SK-N-MC (cell line): Measurements from ENCODE around the gene HAGHL.

Source experiments
- DNase-seq: peaks from one replicate; pipeline ENCODE4 v3.0.0-alpha.2; 2011; ENCODE audit warnings: low read depth, low spot score
- H3K27ac ChIP-seq: fragments of 200-600 bp; sonication (generic); 2 replicates; pipeline ENCODE4 v1.5.1; 2016; ENCODE audit warnings: mixed run types
- H3K36me3 ChIP-seq: fragments of 200-600 bp; sonication (generic); 2 replicates; pipeline ENCODE4 v1.6.1; 2017; ENCODE audit warnings: antibody characterized with exemption, low read length, mixed read lengths; ENCODE audit not compliant: insufficient read depth
- H3K4me3 ChIP-seq: fragments of 200-600 bp; sonication (generic); 2 replicates; pipeline ENCODE4 v1.5.1; 2016
- H3K9ac ChIP-seq: fragments of 200-600 bp; sonication (generic); 2 replicates; pipeline ENCODE4 v1.8.0; 2017; ENCODE audit warnings: mixed run types, mixed read lengths; ENCODE audit not compliant: insufficient read length
- H3K9me3 ChIP-seq: fragments of 200-600 bp; sonication (generic); 2 replicates; pipeline ENCODE4 v1.6.1; 2017; ENCODE audit warnings: low read depth, mild to moderate bottlenecking, antibody characterized with exemption, low read length, moderate library complexity, mixed read lengths
- EZH2 ChIP-seq: fragments of 200-600 bp; sonication (generic); IDR thresholded peaks from one replicate; pipeline ENCODE4 v1.6.1; 2017; ENCODE audit warnings: antibody characterized with exemption
- FOXP2 ChIP-seq: optimal IDR thresholded peaks from 2 replicates; pipeline ENCODE3; 2011; ENCODE audit warnings: mild to moderate bottlenecking, moderate library complexity; ENCODE audit not compliant: insufficient read depth; ENCODE audit errors: extremely low read length, control extremely low read depth
- POLR2AphosphoS5 ChIP-seq: IDR thresholded peaks from 2 replicates; pipeline ENCODE4 v1.6.1; 2012; ENCODE audit warnings: mild to moderate bottlenecking, low read depth, low read length, borderline replicate concordance

The HAGHL gene

DNA sequence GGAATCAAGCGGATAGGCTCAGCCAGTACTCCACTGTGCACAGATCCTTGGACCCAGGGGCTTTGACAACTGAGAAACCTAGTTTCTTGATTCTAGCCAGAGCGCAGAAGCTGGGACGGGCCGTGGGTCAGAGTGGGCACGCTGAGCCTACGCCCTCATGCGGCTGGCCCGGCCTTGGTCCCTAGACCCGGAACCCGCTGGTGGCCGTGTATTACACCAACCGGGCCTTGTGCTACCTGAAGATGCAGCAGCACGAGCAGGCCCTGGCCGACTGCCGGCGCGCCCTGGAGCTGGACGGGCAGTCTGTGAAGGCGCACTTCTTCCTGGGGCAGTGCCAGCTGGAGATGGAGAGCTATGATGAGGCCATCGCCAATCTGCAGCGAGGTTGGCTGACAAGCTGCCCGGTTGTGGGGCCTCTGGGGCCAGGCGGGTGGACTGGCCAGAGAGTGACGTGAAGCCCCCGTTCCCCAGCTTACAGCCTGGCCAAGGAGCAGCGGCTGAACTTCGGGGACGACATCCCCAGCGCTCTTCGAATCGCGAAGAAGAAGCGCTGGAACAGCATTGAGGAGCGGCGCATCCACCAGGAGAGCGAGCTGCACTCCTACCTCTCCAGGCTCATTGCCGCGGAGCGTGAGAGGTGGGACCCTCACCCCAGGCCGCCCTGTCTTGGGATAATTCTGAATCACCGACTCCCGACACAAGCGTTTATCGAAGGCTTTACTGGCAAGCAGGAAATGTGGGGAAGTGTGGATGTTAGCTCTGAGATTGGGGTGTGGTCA is 45.8 kb upstream of the HAGHL start:
- no peak for TF ChIP-seq POLR2AphosphoS5
- TF ChIP-seq EZH2 = no peak
- no peak for TF ChIP-seq FOXP2
- no peaks in the 10 kb centered on the region for H3K9me3 ChIP-seq
- peaks cover 22% of the 10 kb centered on the region for H3K36me3 ChIP-seq
- peak overlapping the region; percentile 91 for H3K4me3 ChIP-seq
- DNase-seq = no peak
- peak overlapping the region; percentile 91 for H3K9ac ChIP-seq
- peak overlapping the region; percentile 75 for H3K27ac ChIP-seq

DNA sequence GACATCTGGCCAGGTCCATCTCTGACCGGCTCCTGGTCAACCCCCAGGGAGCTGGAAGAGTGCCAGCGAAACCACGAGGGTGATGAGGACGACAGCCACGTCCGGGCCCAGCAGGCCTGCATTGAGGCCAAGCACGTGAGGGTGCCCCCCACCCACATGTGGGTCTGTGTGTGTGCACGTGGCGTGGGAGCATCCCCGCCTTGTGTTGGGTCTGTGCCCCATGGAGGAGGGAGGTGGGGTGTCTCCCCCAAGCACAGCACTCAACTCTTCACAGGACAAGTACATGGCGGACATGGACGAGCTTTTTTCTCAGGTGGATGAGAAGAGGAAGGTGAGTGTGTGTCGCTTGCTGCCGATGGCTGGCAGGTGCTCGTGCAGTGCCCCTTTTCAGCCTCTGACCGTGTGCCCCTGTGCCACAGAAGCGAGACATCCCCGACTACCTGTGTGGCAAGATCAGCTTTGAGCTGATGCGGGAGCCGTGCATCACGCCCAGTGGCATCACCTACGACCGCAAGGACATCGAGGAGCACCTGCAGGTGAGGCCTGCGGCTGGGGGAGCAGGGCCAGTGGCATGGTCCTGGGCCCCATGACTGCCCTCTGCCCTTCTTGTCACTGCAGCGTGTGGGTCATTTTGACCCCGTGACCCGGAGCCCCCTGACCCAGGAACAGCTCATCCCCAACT is 45.0 kb upstream of the HAGHL start:
- peaks cover 22% of the 10 kb centered on the region for H3K36me3 ChIP-seq
- H3K9ac ChIP-seq = peak overlapping the region; percentile 91
- TF ChIP-seq POLR2AphosphoS5 (peak; percentile 60), FOXP2 (no peak)
- H3K27ac ChIP-seq = no peak overlapping the region
- peak overlapping the region; percentile 91 for H3K4me3 ChIP-seq
- no peaks in the 10 kb centered on the region for H3K9me3 ChIP-seq
- DNase-seq = no peak

GRCh38 chr16:682493-683395 is 44.2 kb upstream of the HAGHL start:
- no peak overlapping the region for H3K9ac ChIP-seq
- H3K4me3 ChIP-seq = peak overlapping the region; percentile 88
- no peak overlapping the region for H3K27ac ChIP-seq
- peaks cover 22% of the 10 kb centered on the region for H3K36me3 ChIP-seq
- TF ChIP-seq EZH2 (no peak), POLR2AphosphoS5 (peak; percentile 54; the same call in 1 of the 2 replicates), FOXP2 (no peak)
- DNase-seq = no peak
- no peaks in the 10 kb centered on the region for H3K9me3 ChIP-seq

- DNase-seq = no peak
- TF ChIP-seq FOXP2 = no peak
- TF ChIP-seq POLR2AphosphoS5 = no peak
- TF ChIP-seq EZH2 = no peak
- peak overlapping the region; percentile 82 for H3K9ac ChIP-seq
- H3K9me3 ChIP-seq = no peaks in the 10 kb centered on the region
- H3K36me3 ChIP-seq = peaks cover 22% of the 10 kb centered on the region
- peak overlapping the region; percentile 88 for H3K4me3 ChIP-seq
- peak overlapping the region; percentile 50; the same call in 1 of the 2 replicates for H3K27ac ChIP-seq
Measured at GRCh38 chr16:683396-684070, 43.4 kb upstream of the HAGHL start.

- H3K9me3 ChIP-seq = no peaks in the 10 kb centered on the region
- peak within 1 kb of the TSS; percentile 82 for H3K9ac ChIP-seq
- H3K36me3 ChIP-seq = peaks cover 22% of the 10 kb centered on the region
Measured at GRCh38 chr16:684071-684794, 42.7 kb upstream of the HAGHL start, which contains the start of gene JMJD8. JMJD8 (minus strand) TSS chr16:684334; CDS start chr16:684319, 15 bp downstream.

DNA sequence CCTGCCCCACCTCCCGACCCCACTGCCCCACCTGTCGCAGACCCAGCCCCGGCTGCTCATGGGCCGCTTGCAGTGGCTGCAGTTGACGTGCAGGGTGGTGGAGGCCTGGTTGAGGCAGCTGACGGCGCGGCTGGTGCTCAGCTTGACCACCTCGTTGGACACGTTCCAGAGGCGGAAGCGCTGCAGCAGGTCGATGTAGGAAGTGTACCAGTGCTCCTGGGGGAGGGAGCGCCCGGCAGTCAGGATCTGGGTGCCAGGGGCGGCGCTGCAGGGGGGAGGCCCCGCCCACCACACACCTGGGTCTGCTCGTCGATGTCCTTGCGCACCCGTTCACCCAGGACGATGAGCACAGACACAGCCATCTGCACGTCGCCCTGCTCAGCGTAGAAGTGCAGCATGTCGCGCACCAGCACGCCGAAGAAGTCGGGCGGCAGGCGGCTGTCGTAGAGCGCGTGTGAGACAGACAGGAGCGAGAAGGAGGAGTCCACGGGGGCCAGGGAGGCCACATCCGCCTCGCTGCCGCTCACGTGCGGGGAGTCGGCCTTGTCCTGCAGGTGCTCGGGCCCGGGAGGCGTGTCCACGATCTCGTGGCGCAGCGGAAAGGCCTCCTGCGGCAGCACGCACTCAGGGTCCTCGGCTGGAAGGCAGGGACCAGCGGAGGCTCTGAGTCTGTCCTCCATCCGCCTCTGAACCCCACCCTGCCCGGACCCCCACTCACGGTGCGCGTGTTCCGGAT is 41.8 kb upstream of the HAGHL start:
- Histone ChIP-seq H3K9ac (no peak overlapping the region), H3K36me3 (peaks cover 22% of the 10 kb centered on the region), H3K9me3 (no peaks in the 10 kb centered on the region), H3K27ac (no peak overlapping the region), H3K4me3 (no peak overlapping the region)
- no peak for DNase-seq
- no peak for TF ChIP-seq FOXP2

More at GRCh38 chr16:684071-684794, 42.7 kb upstream of the HAGHL start, which contains the start of gene JMJD8:
- peak within 1 kb of the TSS; percentile 88 for H3K4me3 ChIP-seq
- peak; percentile 51 for DNase-seq
- TF ChIP-seq EZH2 (no peak), FOXP2 (no peak), POLR2AphosphoS5 (peak; percentile 93)
- H3K27ac ChIP-seq = peak within 1 kb of the TSS; percentile 50

GRCh38 chr16:685967-686366 is 40.9 kb upstream of the HAGHL start:
- Histone ChIP-seq H3K27ac (no peak overlapping the region), H3K9ac (no peak overlapping the region), H3K4me3 (no peak overlapping the region), H3K36me3 (peaks cover 22% of the 10 kb centered on the region), H3K9me3 (no peaks in the 10 kb centered on the region)
- no peak for DNase-seq
- TF ChIP-seq EZH2 = no peak
- TF ChIP-seq FOXP2 = no peak
- no peak for TF ChIP-seq POLR2AphosphoS5
